ENCODE results near the gene PARP15. TPM values are rescaled to one million over a fixed set of nuclear protein-coding genes. Genes with fewer than 3 reads are reported as not detected.

PARP15 gene
- total and polyA plus RNA-seq, 2 of the 4 experiments (the other 2 are of a cell fraction), result 0.10 TPM; not detected in 1

DNA sequence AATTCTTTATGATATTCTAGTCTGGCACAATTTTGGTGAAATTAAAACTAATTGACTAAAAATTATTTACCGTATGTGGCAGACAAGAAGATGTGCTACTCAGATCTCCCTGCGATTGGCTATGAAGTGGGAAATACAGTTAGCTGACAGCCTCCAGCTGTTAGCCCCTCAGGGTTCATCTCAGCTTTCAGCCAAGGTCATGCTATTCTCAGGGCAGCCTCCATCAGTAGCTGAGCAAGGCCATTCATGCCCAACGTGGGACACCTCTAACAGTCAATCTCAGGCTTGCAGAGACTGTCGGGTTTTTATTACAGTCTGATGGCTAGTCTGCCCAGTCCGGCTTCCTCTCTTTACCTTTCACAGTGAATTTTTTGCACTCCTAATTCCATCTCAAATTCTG, 20.1 kb upstream of the PARP15 start:
- in situ Hi-C loops (cut with MboI; ENCODE audit: low sequenced_read_pairs) (loop anchor here (5.0 kb wide), 1 partner anchor 120 kb away; no protein-coding TSS in a partner anchor), intact Hi-C loops (cut with micrococcal nuclease) (no loop called here), dilution Hi-C loops (cut with HindIII; ENCODE audit: low sequenced_read_pairs, unreplicated experiment) (no loop called here)
- H3K4me1 ChIP-seq (ENCODE audit: control insufficient read depth, insufficient read depth, low read length), result peaks cover 3% of the 10 kb centered on the region; the same call in 1 of the 2 replicates
- H4K5ac ChIP-seq (ENCODE audit: low read depth, low read length), result no peak overlapping the region
- ChIA-PET POLR2A (ENCODE audit: unreplicated experiment) (no interaction called here), CTCF (interaction anchor here (0.6 to 7.3 kb wide), 2 partner anchors 55 to 122 kb away, joined by 3 to 34 read pairs; no protein-coding TSS in a partner anchor)
- H3K36me3 ChIP-seq (ENCODE audit: control insufficient read depth, insufficient read depth, low read length), result peaks cover 13% of the 10 kb centered on the region; the same call in 1 of the 2 replicates
- ATAC-seq (ENCODE audit: low read depth) (no peak), DNase-seq (no peak)
- H2BK20ac ChIP-seq (ENCODE audit: low read depth, low read length), result no peak overlapping the region
- no peak overlapping the region for H3K56ac ChIP-seq (ENCODE audit: extremely low read depth, insufficient read depth, low read length)
- no peaks in the 10 kb centered on the region for H3K79me1 ChIP-seq (ENCODE audit: low read depth in 1 of 2, low read length in 2 of 2)
- peaks cover 4% of the 10 kb centered on the region; the same call in 1 of the 2 replicates for H3K9me1 ChIP-seq (ENCODE audit: insufficient read depth, low read length)
- no peak overlapping the region for H3K27ac ChIP-seq (ENCODE audit: insufficient read depth, low read length)
- no peak overlapping the region for H3K4me2 ChIP-seq (ENCODE audit: low read depth, low read length)
- H3K18ac ChIP-seq (ENCODE audit: low read depth, low read length), result no peak overlapping the region
- H2AFZ ChIP-seq (replicated peaks; ENCODE audit: low read length, poor library complexity), result no peak overlapping the region
- H4K20me1 ChIP-seq (ENCODE audit: insufficient read depth, low read length), result no peaks in the 10 kb centered on the region
- H3K9ac ChIP-seq (ENCODE audit: low read depth, low read length), result no peak overlapping the region
- no peaks in the 10 kb centered on the region for H3K9me3 ChIP-seq (ENCODE audit: control insufficient read depth, insufficient read depth, low read length)
- BruUV-seq (replicated peaks), result no TSS peak
- no peaks in the 10 kb centered on the region for H3K27me3 ChIP-seq (ENCODE audit: control insufficient read depth, insufficient read depth, low read length)
- H2AK9ac ChIP-seq (replicated peaks; ENCODE audit: low read depth, low read length, poor library complexity), result no peak overlapping the region
- H2AK5ac ChIP-seq (ENCODE audit: low read depth, low read length), result no peak overlapping the region
- H3K23ac ChIP-seq (ENCODE audit: low read depth, low read length), result no peak overlapping the region
- H4K91ac ChIP-seq (ENCODE audit: insufficient read depth, low read depth, low read length), result no peak overlapping the region
- H2BK5ac ChIP-seq (ENCODE audit: low read depth, low read length, poor library complexity, severe bottlenecking), result no peak overlapping the region
- H2BK15ac ChIP-seq (ENCODE audit: low read depth, low read length), result no peak overlapping the region
- TF ChIP-seq SMC3 (IDR thresholded peaks at IDR 0.05; ENCODE audit: low read depth, low read length) (no peak), RAD21 (IDR thresholded peaks at IDR 0.05; ENCODE audit: low read length) (no peak), RFX5 (IDR thresholded peaks at IDR 0.05; ENCODE audit: low read depth, low read length) (no peak), FOS (IDR thresholded peaks at IDR 0.05; ENCODE audit: low read depth, low read length) (no peak), BHLHE40 (IDR thresholded peaks at IDR 0.05; ENCODE audit: low read depth, low read length) (no peak), CEBPB (IDR thresholded peaks at IDR 0.05; ENCODE audit: low read depth, low read length) (no peak), RCOR1 (IDR thresholded peaks at IDR 0.05; ENCODE audit: insufficient replicate concordance, low read length) (no peak), MAFK (IDR thresholded peaks at IDR 0.05; ENCODE audit: low read depth, low read length) (no peak), MXI1 (IDR thresholded peaks at IDR 0.05; ENCODE audit: borderline replicate concordance, low read depth, low read length) (no peak), MAZ (IDR thresholded peaks at IDR 0.05; ENCODE audit: borderline replicate concordance, low read depth, low read length) (no peak), CHD1 (IDR thresholded peaks at IDR 0.05; ENCODE audit: low read depth, low read length) (no peak), NFE2L2 (IDR thresholded peaks at IDR 0.05; ENCODE audit: low read depth, low read length) (no peak), POLR2A (IDR thresholded peaks at IDR 0.05; ENCODE audit: low read depth, low read length) (no peak)
- TF ChIP-seq, protein P1, sequence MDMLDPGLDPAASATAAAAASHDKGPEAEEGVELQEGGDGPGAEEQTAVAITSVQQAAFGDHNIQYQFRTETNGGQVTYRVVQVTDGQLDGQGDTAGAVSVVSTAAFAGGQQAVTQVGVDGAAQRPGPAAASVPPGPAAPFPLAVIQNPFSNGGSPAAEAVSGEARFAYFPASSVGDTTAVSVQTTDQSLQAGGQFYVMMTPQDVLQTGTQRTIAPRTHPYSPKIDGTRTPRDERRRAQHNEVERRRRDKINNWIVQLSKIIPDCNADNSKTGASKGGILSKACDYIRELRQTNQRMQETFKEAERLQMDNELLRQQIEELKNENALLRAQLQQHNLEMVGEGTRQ (IDR thresholded peaks at IDR 0.05; ENCODE audit: low read depth, low read length), result no peak
- TF ChIP-seq, protein P2, sequence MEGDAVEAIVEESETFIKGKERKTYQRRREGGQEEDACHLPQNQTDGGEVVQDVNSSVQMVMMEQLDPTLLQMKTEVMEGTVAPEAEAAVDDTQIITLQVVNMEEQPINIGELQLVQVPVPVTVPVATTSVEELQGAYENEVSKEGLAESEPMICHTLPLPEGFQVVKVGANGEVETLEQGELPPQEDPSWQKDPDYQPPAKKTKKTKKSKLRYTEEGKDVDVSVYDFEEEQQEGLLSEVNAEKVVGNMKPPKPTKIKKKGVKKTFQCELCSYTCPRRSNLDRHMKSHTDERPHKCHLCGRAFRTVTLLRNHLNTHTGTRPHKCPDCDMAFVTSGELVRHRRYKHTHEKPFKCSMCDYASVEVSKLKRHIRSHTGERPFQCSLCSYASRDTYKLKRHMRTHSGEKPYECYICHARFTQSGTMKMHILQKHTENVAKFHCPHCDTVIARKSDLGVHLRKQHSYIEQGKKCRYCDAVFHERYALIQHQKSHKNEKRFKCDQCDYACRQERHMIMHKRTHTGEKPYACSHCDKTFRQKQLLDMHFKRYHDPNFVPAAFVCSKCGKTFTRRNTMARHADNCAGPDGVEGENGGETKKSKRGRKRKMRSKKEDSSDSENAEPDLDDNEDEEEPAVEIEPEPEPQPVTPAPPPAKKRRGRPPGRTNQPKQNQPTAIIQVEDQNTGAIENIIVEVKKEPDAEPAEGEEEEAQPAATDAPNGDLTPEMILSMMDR (conservative IDR thresholded peaks at IDR 0.05; ENCODE audit: low read depth, low read length), result no peak
- TF ChIP-seq, protein P3, sequence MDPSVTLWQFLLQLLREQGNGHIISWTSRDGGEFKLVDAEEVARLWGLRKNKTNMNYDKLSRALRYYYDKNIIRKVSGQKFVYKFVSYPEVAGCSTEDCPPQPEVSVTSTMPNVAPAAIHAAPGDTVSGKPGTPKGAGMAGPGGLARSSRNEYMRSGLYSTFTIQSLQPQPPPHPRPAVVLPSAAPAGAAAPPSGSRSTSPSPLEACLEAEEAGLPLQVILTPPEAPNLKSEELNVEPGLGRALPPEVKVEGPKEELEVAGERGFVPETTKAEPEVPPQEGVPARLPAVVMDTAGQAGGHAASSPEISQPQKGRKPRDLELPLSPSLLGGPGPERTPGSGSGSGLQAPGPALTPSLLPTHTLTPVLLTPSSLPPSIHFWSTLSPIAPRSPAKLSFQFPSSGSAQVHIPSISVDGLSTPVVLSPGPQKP (IDR thresholded peaks at IDR 0.05; ENCODE audit: borderline replicate concordance, low read depth, low read length), result no peak
- no peak overlapping the region for H4K8ac ChIP-seq (ENCODE audit: low read depth in 2 of 2, low read length in 2 of 2)
- no peak overlapping the region for H3K4ac ChIP-seq (ENCODE audit: low read depth, low read length)
- no peak overlapping the region for H3K14ac ChIP-seq (replicated peaks; ENCODE audit: low read depth, low read length)
- 31% methylated on average over 3 of the region's 5 CpGs; no CpG with 5 or more reads in 1 of the 2 experiments for WGBS, 2 experiments (ENCODE audit: extremely low coverage in 2 of 2, insufficient read length in 1 of 2)
- no peak overlapping the region for H3K4me3 ChIP-seq (ENCODE audit: insufficient read depth, low read depth, low read length)
- no peak overlapping the region for H2BK120ac ChIP-seq (ENCODE audit: low read depth, low read length)
